ENCODE data around the gene VSIG2. TPM values are rescaled to one million over a fixed set of nuclear protein-coding genes. Genes with fewer than 3 reads are reported as not detected.

Gene VSIG2
- total and polyA plus RNA-seq, 7 experiments from 2014 or later, result 0.19 to 1.7 (median 0.82) TPM; not detected in 1

- DNase-seq (no peak), ATAC-seq (no peak)
- Histone ChIP-seq H3K27me3 (ENCODE audit: control insufficient read depth in 2 of 2, insufficient read depth in 2 of 2, low read length in 2 of 2) (peaks cover 7 to 16% of the 10 kb centered on the region in 2 donors), H3K9me3 (ENCODE audit: control insufficient read depth in 2 of 3, low read length in 3 of 3) (no peaks in the 10 kb centered on the region), H3K4me3 (ENCODE audit: low read length) (no peak overlapping the region), H3K4me1 (ENCODE audit: control insufficient read depth in 2 of 2, insufficient read depth in 2 of 2, low read length in 2 of 2) (peaks cover 8 to 31% of the 10 kb centered on the region in 2 donors), H3K36me3 (ENCODE audit: control insufficient read depth in 2 of 3, insufficient read depth in 3 of 3, low read length in 3 of 3) (no peaks in the 10 kb centered on the region), H3K27ac (ENCODE audit: low read depth, low read length) (no peak overlapping the region)
- Mint-ChIP-seq H3K27ac (no peak overlapping the region), H3K27me3 (peaks cover 36 to 58% (median 48%) of the 10 kb centered on the region in 5 donors), H3K36me3 (no peaks in the 10 kb centered on the region), H3K4me3 (no peak overlapping the region), H3K9me3 (peaks cover 0 to 1% (median 0%) of the 10 kb centered on the region in 11 donors), H3K4me1 (peaks cover 6 to 33% (median 19%) of the 10 kb centered on the region in 7 donors)
- ChIA-PET CTCF (interaction anchor here (1.6 to 4.5 kb wide), 3 partner anchors 10 to 87 kb away, joined by 5 to 23 read pairs (median 12); no protein-coding TSS in a partner anchor), POLR2A (interaction anchor here (1.0 to 5.4 kb wide), 3 partner anchors 10 to 92 kb away, joined by 3 to 42 read pairs (median 4); no protein-coding TSS in a partner anchor)
- intact Hi-C loops (cut with micrococcal nuclease), result no loop called here
Observed at GRCh38 chr11:124757320-124757719, 5.3 kb upstream of the VSIG2 start.

DNA sequence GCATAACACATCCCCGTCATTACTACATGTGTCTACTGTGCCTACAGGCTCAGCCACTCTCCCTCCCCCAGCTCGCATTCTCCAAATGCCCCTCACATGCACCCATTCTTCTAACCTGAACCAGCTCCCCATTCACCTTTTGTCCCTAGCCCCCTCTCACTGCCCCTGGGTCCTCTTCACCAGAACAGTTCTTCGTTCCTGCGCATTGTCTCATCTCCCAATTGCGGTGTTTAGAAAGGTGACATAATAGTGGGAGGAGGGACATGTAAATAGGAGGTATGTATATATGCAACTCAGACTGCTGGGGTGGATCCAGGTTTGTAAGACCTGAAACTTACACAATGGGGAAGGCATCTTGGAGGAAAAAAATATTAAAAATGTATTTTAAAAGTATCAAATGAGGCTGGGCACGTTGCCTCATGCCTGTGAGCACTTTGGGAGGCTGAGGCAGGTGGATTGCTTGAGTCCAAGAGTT is 4.7 kb upstream of the VSIG2 start:
- H3K27me3 Mint-ChIP-seq, result peaks cover 36 to 57% (median 48%) of the 10 kb centered on the region in 5 donors
- Histone ChIP-seq H3K9me3 (ENCODE audit: control insufficient read depth in 2 of 3, low read length in 3 of 3) (no peaks in the 10 kb centered on the region), H3K36me3 (ENCODE audit: control insufficient read depth in 2 of 3, insufficient read depth in 3 of 3, low read length in 3 of 3) (no peaks in the 10 kb centered on the region), H3K4me3 (ENCODE audit: low read length) (no peak overlapping the region), H3K27me3 (ENCODE audit: control insufficient read depth in 2 of 2, insufficient read depth in 2 of 2, low read length in 2 of 2) (peaks cover 7 to 16% of the 10 kb centered on the region in 2 donors), H3K4me1 (ENCODE audit: control insufficient read depth in 2 of 2, insufficient read depth in 2 of 2, low read length in 2 of 2) (peaks cover 6 to 29% of the 10 kb centered on the region in 2 donors), H3K27ac (ENCODE audit: low read depth, low read length) (no peak overlapping the region)
- DNase-seq (no peak), ATAC-seq (no peak)
- H3K36me3 Mint-ChIP-seq, result no peaks in the 10 kb centered on the region
- ChIA-PET POLR2A (interaction anchor here (1.0 to 5.4 kb wide), 2 partner anchors 9 to 12 kb away, joined by 4 to 42 read pairs; no protein-coding TSS in a partner anchor), CTCF (interaction anchor here (0.5 to 4.5 kb wide), 3 partner anchors 9 to 83 kb away, joined by 3 to 23 read pairs (median 5); partner anchors contain the start of gene SPA17)
- H3K4me3 Mint-ChIP-seq, result no peak overlapping the region
- peaks cover 0 to 1% (median 0%) of the 10 kb centered on the region in 11 donors for H3K9me3 Mint-ChIP-seq
- H3K4me1 Mint-ChIP-seq, result peaks cover 6 to 33% (median 19%) of the 10 kb centered on the region in 7 donors
- no peak overlapping the region for H3K27ac Mint-ChIP-seq
- intact Hi-C loops (cut with micrococcal nuclease), result no loop called here

DNA sequence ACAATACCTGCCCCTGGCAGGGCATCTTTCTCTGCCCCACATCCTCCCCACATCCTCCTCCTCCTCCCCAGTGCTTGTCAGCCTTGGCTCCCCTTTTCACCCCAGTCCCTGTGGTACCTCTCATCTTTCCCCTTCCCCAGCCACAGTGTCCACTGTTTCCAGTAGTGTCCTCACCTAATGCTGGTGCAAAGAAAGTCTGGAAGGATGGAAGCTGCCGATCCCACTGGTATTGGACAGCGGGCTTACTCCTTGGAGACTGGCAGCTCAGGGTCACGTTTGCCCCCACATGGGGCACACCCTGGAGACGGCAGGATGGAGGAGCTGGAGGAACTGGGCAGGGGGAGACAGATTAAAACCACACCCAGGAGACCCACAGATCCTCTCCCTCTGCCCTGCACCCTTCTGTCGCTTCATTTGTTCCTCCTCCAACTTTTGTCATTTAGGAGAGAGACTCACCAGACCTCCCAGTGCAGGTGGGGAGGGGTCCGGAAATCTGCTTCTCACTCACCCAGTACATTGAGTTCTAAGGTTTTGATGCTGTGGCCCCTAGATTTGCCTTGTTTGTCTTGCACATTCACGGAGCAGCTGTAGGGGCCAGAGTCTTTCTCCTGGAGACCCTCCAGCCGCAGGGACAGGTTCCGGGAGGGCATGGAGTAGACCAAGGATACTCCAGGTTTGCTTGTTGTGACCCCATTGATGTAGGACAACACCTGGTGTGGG is 4.1 kb upstream of the VSIG2 start:
- H3K27ac Mint-ChIP-seq, result peak overlapping the region in 1 of 9 donors; percentile 19
- POLR2A ChIA-PET, result interaction anchor here (0.9 to 5.4 kb wide), 3 partner anchors 8 to 16 kb away, joined by 4 to 42 read pairs (median 4); no protein-coding TSS in a partner anchor

GRCh38 chr11:124754710-124755109 is 2.7 kb upstream of the VSIG2 start:
- Mint-ChIP-seq H3K4me3 (no peak overlapping the region), H3K27ac (no peak overlapping the region), H3K36me3 (no peaks in the 10 kb centered on the region), H3K4me1 (peaks cover 6 to 32% (median 15%) of the 10 kb centered on the region in 7 donors), H3K9me3 (peaks cover 0 to 2% (median 0%) of the 10 kb centered on the region in 11 donors), H3K27me3 (peaks cover 29 to 38% (median 33%) of the 10 kb centered on the region in 5 donors)
- ATAC-seq (no peak), DNase-seq (no peak)
- Histone ChIP-seq H3K27me3 (ENCODE audit: control insufficient read depth in 2 of 2, insufficient read depth in 2 of 2, low read length in 2 of 2) (peaks cover 0 to 2% of the 10 kb centered on the region in 2 donors), H3K27ac (ENCODE audit: low read depth, low read length) (no peak overlapping the region), H3K36me3 (ENCODE audit: control insufficient read depth in 2 of 3, insufficient read depth in 3 of 3, low read length in 3 of 3) (no peaks in the 10 kb centered on the region), H3K4me1 (ENCODE audit: control insufficient read depth in 2 of 2, insufficient read depth in 2 of 2, low read length in 2 of 2) (peaks cover 0 to 17% of the 10 kb centered on the region in 2 donors), H3K4me3 (ENCODE audit: low read length) (no peak overlapping the region), H3K9me3 (ENCODE audit: control insufficient read depth in 2 of 3, low read length in 3 of 3) (no peaks in the 10 kb centered on the region)
- CTCF ChIA-PET, result interaction anchor here (0.7 to 4.5 kb wide), 2 partner anchors 7 to 14 kb away, joined by 3 to 23 read pairs; no protein-coding TSS in a partner anchor
- intact Hi-C loops (cut with micrococcal nuclease), result no loop called here
- POLR2A ChIA-PET, result interaction anchor here (0.8 to 5.4 kb wide), 2 partner anchors 7 to 82 kb away, joined by 3 to 42 read pairs; partner anchors contain the start of gene SIAE

More for the DNA sequence above, 4.1 kb upstream of the VSIG2 start:
- ATAC-seq, result no peak
- H3K4me1 ChIP-seq (ENCODE audit: control insufficient read depth in 2 of 2, insufficient read depth in 2 of 2, low read length in 2 of 2), result peaks cover under 1 to 23% of the 10 kb centered on the region in 2 donors
- no peak overlapping the region for H3K27ac ChIP-seq (ENCODE audit: low read depth, low read length)
- CTCF ChIA-PET, result interaction anchor here (0.5 to 4.5 kb wide), 3 partner anchors 9 to 82 kb away, joined by 3 to 23 read pairs (median 5); partner anchors contain the start of gene SPA17
- H3K4me1 Mint-ChIP-seq, result peaks cover 6 to 33% (median 19%) of the 10 kb centered on the region in 7 donors
- H3K4me3 ChIP-seq (ENCODE audit: low read length), result no peak overlapping the region
- peaks cover 36 to 51% (median 44%) of the 10 kb centered on the region in 5 donors for H3K27me3 Mint-ChIP-seq
- intact Hi-C loops (cut with micrococcal nuclease), result no loop called here
- H3K36me3 Mint-ChIP-seq, result no peaks in the 10 kb centered on the region
- H3K27me3 ChIP-seq (ENCODE audit: control insufficient read depth in 2 of 2, insufficient read depth in 2 of 2, low read length in 2 of 2), result peaks cover 7 to 14% of the 10 kb centered on the region in 2 donors
- no peaks in the 10 kb centered on the region for H3K9me3 ChIP-seq (ENCODE audit: control insufficient read depth in 2 of 3, low read length in 3 of 3)
- H3K36me3 ChIP-seq (ENCODE audit: control insufficient read depth in 2 of 3, insufficient read depth in 3 of 3, low read length in 3 of 3), result no peaks in the 10 kb centered on the region
- peaks cover 0 to 1% (median 0%) of the 10 kb centered on the region in 11 donors for H3K9me3 Mint-ChIP-seq
- H3K4me3 Mint-ChIP-seq, result no peak overlapping the region
- no peak for DNase-seq

- Histone ChIP-seq H3K9me3 (ENCODE audit: control insufficient read depth in 2 of 3, low read length in 3 of 3) (no peaks in the 10 kb centered on the region), H3K36me3 (ENCODE audit: control insufficient read depth in 2 of 3, insufficient read depth in 3 of 3, low read length in 3 of 3) (no peaks in the 10 kb centered on the region), H3K27me3 (ENCODE audit: control insufficient read depth in 2 of 2, insufficient read depth in 2 of 2, low read length in 2 of 2) (peaks cover 0 to 2% of the 10 kb centered on the region in 2 donors), H3K4me1 (ENCODE audit: control insufficient read depth in 2 of 2, insufficient read depth in 2 of 2, low read length in 2 of 2) (peaks cover 0 to 13% of the 10 kb centered on the region in 2 donors), H3K4me3 (ENCODE audit: low read length) (no peak overlapping the region), H3K27ac (ENCODE audit: low read depth, low read length) (no peak overlapping the region)
- Mint-ChIP-seq H3K9me3 (peaks cover 0 to 2% (median 0%) of the 10 kb centered on the region in 11 donors), H3K4me3 (no peak overlapping the region), H3K27me3 (peaks cover 28 to 35% (median 29%) of the 10 kb centered on the region in 5 donors), H3K36me3 (no peaks in the 10 kb centered on the region), H3K4me1 (peaks cover 6 to 29% (median 13%) of the 10 kb centered on the region in 7 donors), H3K27ac (no peak overlapping the region)
- intact Hi-C loops (cut with micrococcal nuclease), result no loop called here
- no peak for ATAC-seq
- no peak for DNase-seq
- ChIA-PET CTCF (interaction anchor here (1.6 to 2.0 kb wide), 2 partner anchors 8 to 10 kb away, joined by 3 to 5 read pairs; partner anchors contain the start of gene ESAM), POLR2A (interaction anchor here (0.8 kb wide), 1 partner anchor 81 kb away, joined by 3 read pairs; the partner anchor contains the start of gene SIAE)
Observed at GRCh38 chr11:124754309-124754708, 2.3 kb upstream of the VSIG2 start.

DNA sequence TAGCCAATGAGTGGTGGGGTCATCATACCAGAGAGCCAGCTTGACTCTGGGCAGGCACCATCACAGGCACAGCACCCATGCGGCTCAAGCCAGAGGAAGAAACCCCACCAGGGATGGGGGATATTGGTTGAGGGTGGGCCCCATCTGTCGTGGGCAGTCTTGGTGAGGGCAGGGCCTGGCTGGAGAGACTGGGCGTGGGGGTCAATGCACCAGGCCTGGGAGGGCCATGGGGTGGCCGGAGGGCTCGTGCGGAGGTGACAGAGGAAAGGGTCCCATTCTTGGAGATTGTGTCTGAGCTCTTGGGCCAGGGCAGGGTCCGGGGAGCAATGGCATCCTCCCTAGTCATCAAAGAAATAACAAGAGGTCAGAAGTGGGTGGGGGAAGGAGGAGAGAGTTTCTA is 1.6 kb upstream of the VSIG2 start:
- intact Hi-C loops (cut with micrococcal nuclease), result no loop called here
- CTCF ChIA-PET, result interaction anchor here (1.2 to 2.0 kb wide), 4 partner anchors 9 to 84 kb away, joined by 3 to 5 read pairs (median 4); partner anchors contain the start of gene ESAM
- peaks cover 5 to 29% (median 10%) of the 10 kb centered on the region in 7 donors for H3K4me1 Mint-ChIP-seq
- POLR2A ChIA-PET, result interaction anchor here (0.6 to 8.7 kb wide), 3 partner anchors 8 to 82 kb away, joined by 3 to 112 read pairs (median 3); partner anchors contain the start of genes SIAE and SPA17
- H3K36me3 Mint-ChIP-seq, result no peaks in the 10 kb centered on the region
- H3K27ac Mint-ChIP-seq, result no peak overlapping the region
- peaks cover 0 to 1% of the 10 kb centered on the region in 2 donors for H3K27me3 ChIP-seq (ENCODE audit: control insufficient read depth in 2 of 2, insufficient read depth in 2 of 2, low read length in 2 of 2)
- H3K36me3 ChIP-seq (ENCODE audit: control insufficient read depth in 2 of 3, insufficient read depth in 3 of 3, low read length in 3 of 3), result no peaks in the 10 kb centered on the region
- ATAC-seq (no peak), DNase-seq (no peak)
- H3K4me3 ChIP-seq (ENCODE audit: low read length), result no peak overlapping the region
- H3K9me3 ChIP-seq (ENCODE audit: control insufficient read depth in 2 of 3, low read length in 3 of 3), result no peaks in the 10 kb centered on the region
- peaks cover 0 to 2% (median 0%) of the 10 kb centered on the region in 11 donors for H3K9me3 Mint-ChIP-seq
- peaks cover 0 to 6% of the 10 kb centered on the region in 2 donors for H3K4me1 ChIP-seq (ENCODE audit: control insufficient read depth in 2 of 2, insufficient read depth in 2 of 2, low read length in 2 of 2)
- peaks cover 23 to 29% (median 28%) of the 10 kb centered on the region in 5 donors for H3K27me3 Mint-ChIP-seq
- no peak overlapping the region for H3K4me3 Mint-ChIP-seq
- no peak overlapping the region for H3K27ac ChIP-seq (ENCODE audit: low read depth, low read length)
